Activated T-helper 2 cell treated with anti-CD3 and anti-CD28 coated beads, Interferon-gamma antibody, Interleukin-2, Interleukin-4, amounts not matched to agents 10 μg/mL and 5 μg/mL and 100 μg/mL, durations not matched to agents 14 hours and 24 hours and 36 hours (primary cell): ENCODE results near the gene HEMGN. TPM values are rescaled to one million over a fixed set of nuclear protein-coding genes. Genes with fewer than 3 reads are reported as not detected.
"Not testable (repeated sequence)": the region's sequence is repeated elsewhere in the genome, so short reads cannot be mapped to it uniquely, and the experiment has no call there.

ENCODE experiments used
- DNase-seq: peaks from one replicate; pipeline ENCODE4 v3.0.0; 2021; ENCODE audit warnings: low spot score
- H3K27ac Mint-ChIP-seq: one replicate; pipeline ENCODE4 v1.8.0; 2021; ENCODE audit warnings: mixed read lengths
- H3K27me3 Mint-ChIP-seq: one replicate; pipeline ENCODE4 v1.8.0; 2021; ENCODE audit warnings: low read depth, mixed read lengths
- H3K36me3 Mint-ChIP-seq: one replicate; pipeline ENCODE4 v1.8.0; 2021; ENCODE audit warnings: low read depth, mixed read lengths
- H3K4me1 Mint-ChIP-seq: one replicate; pipeline ENCODE4 v1.8.0; 2021; ENCODE audit warnings: low read depth, mixed read lengths
- H3K4me3 Mint-ChIP-seq: one replicate; pipeline ENCODE4 v1.8.0; 2021; ENCODE audit warnings: low read depth, mild to moderate bottlenecking, moderate library complexity, mixed read lengths
- H3K9me3 Mint-ChIP-seq: one replicate; pipeline ENCODE4 v1.8.0; 2021; ENCODE audit warnings: mixed read lengths
- intact Hi-C: fragments of 100-400 bp; cut with micrococcal nuclease; formaldehyde crosslinking; loops from one replicate; pipeline ENCODE4 v1.15.1; 2023
- total RNA-seq: library from RNA; stranded (reverse); gene quantifications from 2 replicates; pipeline ENCODE4 v1.2.3, GENCODE V29; 2022

HEMGN gene
- total RNA-seq, 1 donor from 2014 or later = 0.41 TPM

GRCh38 chr9:97960678-97961328 is 22.8 kb upstream of the HEMGN start:
- H3K4me3 Mint-ChIP-seq, H3K27me3 Mint-ChIP-seq, H3K9me3 Mint-ChIP-seq, intact Hi-C loops, H3K27ac Mint-ChIP-seq, H3K36me3 Mint-ChIP-seq, DNase-seq: not testable (repeated sequence)
- H3K4me1 Mint-ChIP-seq = peaks cover 18% of the 10 kb centered on the region

DNA sequence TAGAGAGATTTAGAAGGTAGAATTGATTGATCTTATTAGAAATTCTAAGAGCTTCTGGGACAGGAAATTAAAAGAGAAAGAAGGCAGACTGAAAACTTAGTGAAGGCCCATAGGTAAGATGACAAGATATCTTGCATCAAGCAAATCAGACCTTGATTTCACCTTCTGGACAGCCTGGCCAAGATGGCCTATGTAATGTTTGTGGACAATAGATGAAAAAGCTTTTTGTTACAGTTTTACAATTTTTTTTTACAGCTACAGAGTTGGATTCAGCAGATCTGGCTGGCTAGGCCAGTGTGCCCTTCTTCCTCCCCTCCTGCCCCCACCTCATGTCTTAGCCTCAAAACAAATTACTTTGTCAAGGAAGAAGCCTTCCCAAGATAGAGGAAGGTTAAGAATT is 21.6 kb upstream of the HEMGN start:
- H3K27me3 Mint-ChIP-seq = peaks cover 1% of the 10 kb centered on the region
- no peaks in the 10 kb centered on the region for H3K36me3 Mint-ChIP-seq
- no peak for DNase-seq
- H3K27ac Mint-ChIP-seq = no peak overlapping the region
- intact Hi-C loops = no loop called here
- H3K4me3 Mint-ChIP-seq = no peak overlapping the region
- peaks cover 18% of the 10 kb centered on the region for H3K4me1 Mint-ChIP-seq
- no peaks in the 10 kb centered on the region for H3K9me3 Mint-ChIP-seq

- intact Hi-C loops = no loop called here
Measured at GRCh38 chr9:97958812-97959511, 21.0 kb upstream of the HEMGN start.

GRCh38 chr9:97956331-97956730 is 18.4 kb upstream of the HEMGN start:
- H3K27me3 Mint-ChIP-seq = no peaks in the 10 kb centered on the region
- DNase-seq = no peak
- intact Hi-C loops = no loop called here
- no peaks in the 10 kb centered on the region for H3K36me3 Mint-ChIP-seq
- peaks cover 10% of the 10 kb centered on the region for H3K4me1 Mint-ChIP-seq
- H3K9me3 Mint-ChIP-seq = no peaks in the 10 kb centered on the region
- H3K4me3 Mint-ChIP-seq = no peak overlapping the region
- H3K27ac Mint-ChIP-seq = no peak overlapping the region

More at GRCh38 chr9:97958812-97959511, 21.0 kb upstream of the HEMGN start:
- H3K27me3 Mint-ChIP-seq = no peaks in the 10 kb centered on the region
- no peak for DNase-seq
- peaks cover 16% of the 10 kb centered on the region for H3K4me1 Mint-ChIP-seq
- no peaks in the 10 kb centered on the region for H3K9me3 Mint-ChIP-seq
- H3K4me3 Mint-ChIP-seq = no peak overlapping the region
- H3K27ac Mint-ChIP-seq = no peak overlapping the region
- no peaks in the 10 kb centered on the region for H3K36me3 Mint-ChIP-seq

DNA sequence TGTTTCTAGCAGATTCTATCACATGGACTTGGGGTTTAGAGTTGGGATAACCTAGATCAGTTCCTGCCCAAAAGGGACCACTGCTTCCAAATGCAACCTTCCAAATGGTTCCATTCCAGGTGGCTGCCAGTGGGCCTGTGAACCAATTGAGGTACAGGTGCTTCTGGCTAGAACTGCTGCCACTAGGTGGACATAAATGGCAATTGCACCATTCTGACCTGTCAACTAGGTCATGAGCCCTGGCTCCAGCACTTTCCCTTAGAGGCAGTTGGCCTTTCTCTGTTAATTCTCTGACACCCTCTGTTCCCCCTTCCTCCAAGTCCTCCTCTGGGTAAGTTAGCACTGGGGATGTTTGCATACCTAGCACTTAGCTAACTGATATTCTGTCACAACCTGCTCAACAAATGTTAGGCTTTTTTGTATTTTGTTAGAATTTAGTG is 16.6 kb upstream of the HEMGN start:
- intact Hi-C loops = loop anchor here (1.0 kb wide), 1 partner anchor 31 kb away; no protein-coding TSS in a partner anchor
- no peaks in the 10 kb centered on the region for H3K9me3 Mint-ChIP-seq
- no peaks in the 10 kb centered on the region for H3K36me3 Mint-ChIP-seq
- peak; percentile 38 for DNase-seq
- peaks cover 10% of the 10 kb centered on the region for H3K4me1 Mint-ChIP-seq
- peaks cover 9% of the 10 kb centered on the region for H3K27me3 Mint-ChIP-seq
- no peak overlapping the region for H3K27ac Mint-ChIP-seq
- no peak overlapping the region for H3K4me3 Mint-ChIP-seq

GRCh38 chr9:97950873-97951272 is 12.9 kb upstream of the HEMGN start:
- H3K4me1 Mint-ChIP-seq, H3K4me3 Mint-ChIP-seq, intact Hi-C loops, H3K36me3 Mint-ChIP-seq, H3K9me3 Mint-ChIP-seq, H3K27ac Mint-ChIP-seq: not testable (repeated sequence)
- H3K27me3 Mint-ChIP-seq = peaks cover 42% of the 10 kb centered on the region
- DNase-seq = peak; percentile 25

GRCh38 chr9:97947094-97947493 is 9.1 kb upstream of the HEMGN start:
- H3K9me3 Mint-ChIP-seq, intact Hi-C loops, H3K27ac Mint-ChIP-seq, H3K4me1 Mint-ChIP-seq, DNase-seq, H3K36me3 Mint-ChIP-seq, H3K4me3 Mint-ChIP-seq: not testable (repeated sequence)
- H3K27me3 Mint-ChIP-seq = peaks cover 47% of the 10 kb centered on the region

GRCh38 chr9:97945470-97945869 is 7.5 kb upstream of the HEMGN start:
- H3K4me1 Mint-ChIP-seq, DNase-seq, H3K4me3 Mint-ChIP-seq, intact Hi-C loops, H3K27ac Mint-ChIP-seq, H3K36me3 Mint-ChIP-seq, H3K9me3 Mint-ChIP-seq: not testable (repeated sequence)
- peaks cover 55% of the 10 kb centered on the region for H3K27me3 Mint-ChIP-seq

DNA sequence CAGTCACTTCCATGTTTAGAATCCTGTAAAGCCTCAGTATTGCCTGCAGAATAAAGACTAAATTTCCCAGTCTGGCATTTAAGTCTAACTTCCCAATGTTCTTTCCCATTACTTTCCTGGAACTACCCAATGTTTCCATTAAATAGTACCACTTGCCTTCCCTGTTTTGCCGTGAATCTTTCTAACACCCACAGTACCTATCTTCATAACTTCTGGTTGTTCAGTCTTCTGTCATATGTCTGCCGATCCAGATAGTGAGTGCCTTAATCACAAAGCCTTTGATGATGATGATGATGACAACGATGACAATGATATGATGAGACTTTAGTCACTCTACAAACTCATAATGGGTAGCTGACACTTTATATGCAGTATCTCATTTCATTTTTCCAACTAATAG is 6.6 kb upstream of the HEMGN start:
- no peak for DNase-seq
- Mint-ChIP-seq H3K9me3 (peaks cover 4% of the 10 kb centered on the region), H3K4me3 (no peak overlapping the region), H3K36me3 (no peaks in the 10 kb centered on the region), H3K27me3 (peaks cover 50% of the 10 kb centered on the region), H3K27ac (no peak overlapping the region), H3K4me1 (no peaks in the 10 kb centered on the region)
- intact Hi-C loops = no loop called here

GRCh38 chr9:97943308-97943855 is 5.4 kb upstream of the HEMGN start:
- peaks cover 39% of the 10 kb centered on the region for H3K27me3 Mint-ChIP-seq
- no peak overlapping the region for H3K27ac Mint-ChIP-seq
- H3K4me1 Mint-ChIP-seq = peaks cover 10% of the 10 kb centered on the region
- intact Hi-C loops = no loop called here
- no peaks in the 10 kb centered on the region for H3K36me3 Mint-ChIP-seq
- H3K4me3 Mint-ChIP-seq = no peak overlapping the region
- peaks cover 4% of the 10 kb centered on the region for H3K9me3 Mint-ChIP-seq
- no peak for DNase-seq

GRCh38 chr9:97941323-97941722 is 3.4 kb upstream of the HEMGN start:
- DNase-seq = no peak

DNA sequence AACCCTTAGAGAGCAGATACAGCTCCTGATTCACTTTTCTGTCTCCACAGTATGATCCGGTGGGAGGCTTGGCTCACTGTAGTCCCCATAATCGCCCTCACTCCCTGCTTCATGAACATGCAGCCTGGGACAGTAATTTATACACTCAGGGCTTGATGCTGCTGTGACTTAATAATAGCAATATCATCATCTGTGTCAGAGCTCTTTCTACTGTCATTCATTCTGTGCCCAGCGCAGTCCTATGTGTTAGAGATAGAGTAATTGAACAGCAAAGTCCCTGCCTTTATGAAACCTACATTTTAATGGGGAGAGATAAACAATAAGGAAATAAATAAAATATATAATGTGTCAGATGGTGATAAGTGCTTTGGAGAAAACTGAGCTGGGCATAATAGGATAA is 2.8 kb upstream of the HEMGN start:
- intact Hi-C loops = no loop called here
- no peaks in the 10 kb centered on the region for H3K9me3 Mint-ChIP-seq
- peaks cover 21% of the 10 kb centered on the region for H3K4me1 Mint-ChIP-seq
- H3K27me3 Mint-ChIP-seq = peaks cover 17% of the 10 kb centered on the region
- no peak overlapping the region for H3K27ac Mint-ChIP-seq
- no peaks in the 10 kb centered on the region for H3K36me3 Mint-ChIP-seq
- no peak overlapping the region for H3K4me3 Mint-ChIP-seq
- DNase-seq = no peak

More at GRCh38 chr9:97941323-97941722, 3.4 kb upstream of the HEMGN start:
- Mint-ChIP-seq H3K4me1 (peaks cover 21% of the 10 kb centered on the region), H3K27me3 (peaks cover 20% of the 10 kb centered on the region), H3K9me3 (peaks cover 3% of the 10 kb centered on the region), H3K27ac (no peak overlapping the region), H3K4me3 (no peak overlapping the region), H3K36me3 (no peaks in the 10 kb centered on the region)
- intact Hi-C loops = no loop called here

- Mint-ChIP-seq H3K4me1 (peaks cover 21% of the 10 kb centered on the region), H3K9me3 (no peaks in the 10 kb centered on the region), H3K4me3 (no peak overlapping the region), H3K27ac (no peak overlapping the region), H3K36me3 (no peaks in the 10 kb centered on the region), H3K27me3 (peaks cover 14% of the 10 kb centered on the region)
- DNase-seq = no peak
- intact Hi-C loops = no loop called here
Measured at GRCh38 chr9:97940233-97940632, 2.3 kb upstream of the HEMGN start.
